ENCODE measurements around the gene U2AF1L4.

GRCh38 chr19:35715355-35715809, 29.8 kb downstream of the U2AF1L4 start:
- TF ChIP-seq POLR2A (IDR thresholded peaks at IDR 0.05) (no peak), POLR2AphosphoS5 (IDR thresholded peaks at IDR 0.05) (no peak), EP300 (IDR thresholded peaks at IDR 0.05; ENCODE audit: low read depth) (no peak)
- TF ChIP-seq, protein P1, sequence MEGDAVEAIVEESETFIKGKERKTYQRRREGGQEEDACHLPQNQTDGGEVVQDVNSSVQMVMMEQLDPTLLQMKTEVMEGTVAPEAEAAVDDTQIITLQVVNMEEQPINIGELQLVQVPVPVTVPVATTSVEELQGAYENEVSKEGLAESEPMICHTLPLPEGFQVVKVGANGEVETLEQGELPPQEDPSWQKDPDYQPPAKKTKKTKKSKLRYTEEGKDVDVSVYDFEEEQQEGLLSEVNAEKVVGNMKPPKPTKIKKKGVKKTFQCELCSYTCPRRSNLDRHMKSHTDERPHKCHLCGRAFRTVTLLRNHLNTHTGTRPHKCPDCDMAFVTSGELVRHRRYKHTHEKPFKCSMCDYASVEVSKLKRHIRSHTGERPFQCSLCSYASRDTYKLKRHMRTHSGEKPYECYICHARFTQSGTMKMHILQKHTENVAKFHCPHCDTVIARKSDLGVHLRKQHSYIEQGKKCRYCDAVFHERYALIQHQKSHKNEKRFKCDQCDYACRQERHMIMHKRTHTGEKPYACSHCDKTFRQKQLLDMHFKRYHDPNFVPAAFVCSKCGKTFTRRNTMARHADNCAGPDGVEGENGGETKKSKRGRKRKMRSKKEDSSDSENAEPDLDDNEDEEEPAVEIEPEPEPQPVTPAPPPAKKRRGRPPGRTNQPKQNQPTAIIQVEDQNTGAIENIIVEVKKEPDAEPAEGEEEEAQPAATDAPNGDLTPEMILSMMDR (IDR thresholded peaks at IDR 0.05): no peak

All from transverse colon (tissue), 4 donors.